ENCODE measurements around the gene FER. TPM values are rescaled to one million over a fixed set of nuclear protein-coding genes. Genes with fewer than 3 reads are reported as not detected.
"Not testable (repeated sequence)": the region's sequence is repeated elsewhere in the genome, so short reads cannot be mapped to it uniquely, and the experiment has no call there.

The FER gene
- total RNA-seq: 1 to 10 TPM; 4.0 to 5.2 TPM

DNA sequence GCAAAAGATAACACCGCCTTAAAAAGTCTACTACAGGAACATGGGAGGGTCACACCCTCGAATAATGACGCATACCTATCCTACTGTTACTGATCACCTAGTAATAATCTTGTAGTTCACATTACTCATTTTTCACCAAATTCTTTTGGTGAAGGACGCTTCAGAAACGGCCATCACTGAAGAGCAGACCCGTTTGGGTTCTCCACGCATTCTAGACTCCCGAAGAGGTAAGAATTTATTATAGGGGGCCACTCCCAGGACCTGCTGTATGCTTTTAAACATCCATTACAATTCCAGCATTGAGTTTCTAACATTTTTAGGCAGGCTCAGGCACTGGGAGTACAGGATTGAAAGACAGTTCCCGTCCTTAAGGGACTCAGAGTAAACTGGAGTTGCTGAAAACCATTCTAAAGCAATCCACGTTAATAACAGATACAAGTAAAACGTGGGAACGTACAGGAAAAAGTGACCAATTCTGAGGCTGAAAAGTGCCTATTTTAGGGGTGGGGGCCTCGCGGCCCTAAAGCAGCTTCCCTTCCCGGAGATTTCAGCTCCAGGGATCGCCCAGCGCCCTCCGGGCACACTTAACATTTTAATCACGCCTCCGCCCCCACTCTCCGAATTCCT is at the start of gene FER:
FER (plus strand) TSS at position 124 of the 627 bp plus-strand sequence. CDS start 50,286 bp downstream, outside the sequence.
- Mint-ChIP-seq H3K4me1 (peaks cover 8% of the 10 kb centered on the region), H3K27ac (peak within 1 kb of the TSS; percentile 84), H3K27me3 (peaks cover 13% of the 10 kb centered on the region), H3K36me3 (ENCODE audit: low read depth) (no peaks in the 10 kb centered on the region), H3K9me3 (no peaks in the 10 kb centered on the region), H3K4me3 (peak within 1 kb of the TSS; percentile 84)
- DNase-seq: peak; percentile 45
- ChIA-PET POLR2A (no interaction called here), CTCF (interaction anchor here (0.6 kb wide), 2 partner anchors 1022 to 1352 kb away, joined by 3 to 8 read pairs; no protein-coding TSS in a partner anchor)

DNA sequence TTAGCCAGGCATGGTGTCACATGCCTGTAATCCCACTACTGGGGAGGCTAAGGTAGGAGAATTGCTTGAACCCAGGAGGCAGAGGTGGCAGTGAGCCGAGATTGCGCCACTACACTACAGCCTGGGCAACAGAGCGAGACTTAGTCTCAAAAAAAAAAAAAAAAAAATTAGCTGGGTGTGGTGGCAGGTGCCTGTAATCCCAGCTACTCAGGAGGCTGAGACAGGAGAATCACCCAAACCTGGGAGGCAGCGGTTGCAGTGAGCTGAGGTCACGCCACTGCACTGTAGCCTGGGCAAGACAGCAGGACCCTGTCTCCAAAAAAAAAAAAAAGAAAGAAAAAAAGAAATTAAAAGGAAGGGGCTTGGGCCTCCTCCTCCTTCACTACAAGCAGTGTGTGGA is 47.3 kb upstream of the FER start:
- H3K4me3 Mint-ChIP-seq; H3K4me1 Mint-ChIP-seq; DNase-seq; H3K9me3 Mint-ChIP-seq; H3K27ac Mint-ChIP-seq; H3K36me3 Mint-ChIP-seq (ENCODE audit: low read depth); POLR2A ChIA-PET; CTCF ChIA-PET: not testable (repeated sequence)
- H3K27me3 Mint-ChIP-seq: peaks cover 12% of the 10 kb centered on the region

DNA sequence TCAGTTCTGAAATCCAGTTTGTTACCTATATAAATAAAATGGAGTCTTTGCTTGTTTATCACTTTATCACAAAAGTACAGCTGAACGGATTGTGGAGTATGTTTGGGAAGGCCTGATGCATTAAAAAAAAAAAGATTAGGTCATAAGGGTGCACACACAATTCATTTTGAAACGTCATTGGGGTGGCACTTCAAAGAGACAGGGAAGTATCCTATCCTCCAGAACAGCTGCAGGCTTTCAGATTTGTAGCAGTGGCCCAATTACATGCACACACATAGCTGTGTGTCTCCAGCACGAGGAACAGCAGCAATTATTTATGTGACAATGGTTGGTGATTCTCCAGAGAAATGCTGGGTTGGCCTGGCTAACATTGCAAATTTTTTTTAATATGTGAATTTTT is 46.8 kb upstream of the FER start:
- POLR2A ChIA-PET: no interaction called here
- no peak for DNase-seq
- no peaks in the 10 kb centered on the region for H3K9me3 Mint-ChIP-seq
- peaks cover 12% of the 10 kb centered on the region for H3K27me3 Mint-ChIP-seq
- CTCF ChIA-PET: no interaction called here
- no peaks in the 10 kb centered on the region for H3K4me1 Mint-ChIP-seq
- H3K27ac Mint-ChIP-seq: no peak overlapping the region
- H3K4me3 Mint-ChIP-seq: no peak overlapping the region
- no peaks in the 10 kb centered on the region for H3K36me3 Mint-ChIP-seq (ENCODE audit: low read depth)

DNA sequence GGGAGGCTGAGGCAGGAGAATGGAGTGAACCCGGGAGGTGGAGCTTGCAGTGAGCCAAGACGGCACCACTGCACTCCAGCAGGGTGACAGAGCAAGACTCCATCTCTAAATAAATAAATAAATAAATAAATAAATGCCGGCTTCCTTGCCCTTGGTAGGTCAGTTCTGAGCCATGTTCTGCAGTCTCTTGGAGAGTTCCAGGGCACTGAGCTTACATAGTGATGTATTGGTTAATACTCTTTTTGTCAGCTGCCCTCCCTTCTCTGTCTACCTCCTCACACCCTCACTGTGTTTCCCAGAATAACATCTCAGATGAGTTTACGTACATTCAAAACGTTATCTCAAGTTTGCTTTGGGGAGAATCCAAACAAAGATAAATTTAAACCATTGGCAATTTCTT is 45.2 kb upstream of the FER start:
- H3K4me1 Mint-ChIP-seq: no peaks in the 10 kb centered on the region
- H3K27me3 Mint-ChIP-seq: peaks cover 7% of the 10 kb centered on the region
- H3K9me3 Mint-ChIP-seq: no peaks in the 10 kb centered on the region
- H3K4me3 Mint-ChIP-seq: no peak overlapping the region
- no peak for DNase-seq
- no peak overlapping the region for H3K27ac Mint-ChIP-seq
- ChIA-PET POLR2A (interaction anchor here (0.7 kb wide), 1 partner anchor 96 kb away, joined by 4 read pairs; no protein-coding TSS in a partner anchor), CTCF (no interaction called here)
- H3K36me3 Mint-ChIP-seq (ENCODE audit: low read depth): no peaks in the 10 kb centered on the region

DNA sequence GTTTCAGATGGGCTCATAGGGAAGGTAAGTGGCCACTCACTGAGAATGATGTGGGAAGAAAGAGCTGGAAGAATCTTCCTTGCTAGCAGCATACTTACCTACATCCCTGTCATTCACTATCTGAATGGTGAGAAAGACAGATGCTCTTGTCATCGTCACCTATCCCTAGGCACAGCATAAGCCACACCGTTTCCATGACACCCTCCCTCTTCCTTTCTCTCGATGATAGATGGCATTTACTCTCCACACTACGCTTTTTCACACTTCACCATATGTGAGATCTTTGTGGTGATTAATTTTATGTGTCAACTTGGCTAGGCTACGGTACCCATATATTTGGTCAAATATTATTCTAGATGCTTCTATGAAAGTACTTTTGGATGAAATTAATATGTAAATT is 44.4 kb upstream of the FER start:
- CTCF ChIA-PET: no interaction called here

DNA sequence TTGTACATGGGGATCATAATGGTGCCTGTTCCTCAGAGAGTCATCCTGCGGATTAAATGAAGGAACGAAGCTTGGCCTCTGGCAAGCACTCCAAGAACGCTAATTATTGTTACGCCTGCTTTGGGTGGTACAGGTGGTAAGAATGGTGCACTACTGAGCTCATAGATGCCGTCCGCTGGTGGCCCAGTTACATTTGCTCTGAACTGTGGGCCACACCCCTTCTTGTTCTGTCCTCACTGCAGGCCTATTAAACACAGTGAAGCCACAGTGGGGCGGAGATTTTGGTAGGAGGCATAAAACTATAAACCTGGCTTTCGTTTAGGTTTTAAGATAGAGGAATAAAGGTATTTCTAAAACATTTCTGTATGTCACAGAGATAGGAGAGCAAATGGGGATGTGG is 40.6 kb upstream of the FER start:
- Mint-ChIP-seq H3K4me1 (no peaks in the 10 kb centered on the region), H3K27ac (no peak overlapping the region), H3K36me3 (ENCODE audit: low read depth) (no peaks in the 10 kb centered on the region), H3K9me3 (no peaks in the 10 kb centered on the region), H3K27me3 (peaks cover 7% of the 10 kb centered on the region), H3K4me3 (no peak overlapping the region)
- ChIA-PET POLR2A (no interaction called here), CTCF (no interaction called here)
- no peak for DNase-seq

More for the DNA sequence above, 44.4 kb upstream of the FER start:
- no peak overlapping the region for H3K27ac Mint-ChIP-seq
- no peaks in the 10 kb centered on the region for H3K4me1 Mint-ChIP-seq
- H3K27me3 Mint-ChIP-seq: peaks cover 5% of the 10 kb centered on the region
- no peak overlapping the region for H3K4me3 Mint-ChIP-seq
- POLR2A ChIA-PET: no interaction called here
- DNase-seq: no peak
- H3K36me3 Mint-ChIP-seq (ENCODE audit: low read depth): no peaks in the 10 kb centered on the region
- no peaks in the 10 kb centered on the region for H3K9me3 Mint-ChIP-seq

DNA sequence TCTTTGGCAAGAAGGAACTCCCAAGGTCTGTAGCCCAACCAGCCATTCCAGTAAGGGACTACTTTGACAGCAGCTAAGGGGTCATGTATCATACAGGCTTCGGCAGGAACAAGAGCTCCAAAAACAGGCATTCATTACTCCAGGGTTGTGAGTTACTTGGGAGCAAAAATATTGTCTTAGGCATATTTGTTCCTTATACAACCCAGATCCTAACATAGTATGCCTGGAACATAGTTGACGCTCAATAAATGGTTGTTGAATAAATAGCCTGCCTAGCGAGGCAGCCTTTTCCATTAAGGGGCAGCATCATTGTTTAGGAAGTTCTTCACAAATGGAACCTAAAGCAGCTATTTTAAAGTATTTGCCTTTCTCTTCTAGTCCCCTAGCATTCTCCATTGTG is 35.8 kb upstream of the FER start:
- POLR2A ChIA-PET: no interaction called here
- Mint-ChIP-seq H3K27me3 (peaks cover 16% of the 10 kb centered on the region), H3K9me3 (no peaks in the 10 kb centered on the region), H3K4me3 (no peak overlapping the region), H3K27ac (no peak overlapping the region), H3K4me1 (no peaks in the 10 kb centered on the region), H3K36me3 (ENCODE audit: low read depth) (no peaks in the 10 kb centered on the region)
- no peak for DNase-seq
- CTCF ChIA-PET: no interaction called here

DNA sequence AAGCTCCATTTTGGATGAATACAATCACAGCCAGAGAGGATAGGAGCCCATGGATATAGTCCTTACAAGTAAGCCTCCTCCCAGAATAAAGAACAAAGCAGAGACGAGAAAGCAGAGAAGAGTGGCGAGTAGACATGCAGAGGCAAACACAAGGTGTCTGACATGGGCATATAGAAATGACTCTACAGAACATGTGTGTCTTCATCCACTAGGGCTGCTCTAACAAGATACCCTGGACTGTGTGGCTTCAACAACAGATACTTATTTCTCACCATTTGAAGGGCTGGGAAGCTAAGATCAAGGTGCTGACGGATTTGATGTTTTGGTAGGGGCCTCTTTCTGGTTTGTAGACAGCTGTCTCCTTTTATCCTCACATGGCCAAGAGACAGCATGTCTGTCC is 32.3 kb upstream of the FER start:
- no peaks in the 10 kb centered on the region for H3K9me3 Mint-ChIP-seq
- no peaks in the 10 kb centered on the region for H3K36me3 Mint-ChIP-seq (ENCODE audit: low read depth)
- no peaks in the 10 kb centered on the region for H3K4me1 Mint-ChIP-seq
- DNase-seq: no peak
- ChIA-PET CTCF (no interaction called here), POLR2A (no interaction called here)
- H3K27ac Mint-ChIP-seq: no peak overlapping the region
- no peak overlapping the region for H3K4me3 Mint-ChIP-seq
- peaks cover 17% of the 10 kb centered on the region for H3K27me3 Mint-ChIP-seq

DNA sequence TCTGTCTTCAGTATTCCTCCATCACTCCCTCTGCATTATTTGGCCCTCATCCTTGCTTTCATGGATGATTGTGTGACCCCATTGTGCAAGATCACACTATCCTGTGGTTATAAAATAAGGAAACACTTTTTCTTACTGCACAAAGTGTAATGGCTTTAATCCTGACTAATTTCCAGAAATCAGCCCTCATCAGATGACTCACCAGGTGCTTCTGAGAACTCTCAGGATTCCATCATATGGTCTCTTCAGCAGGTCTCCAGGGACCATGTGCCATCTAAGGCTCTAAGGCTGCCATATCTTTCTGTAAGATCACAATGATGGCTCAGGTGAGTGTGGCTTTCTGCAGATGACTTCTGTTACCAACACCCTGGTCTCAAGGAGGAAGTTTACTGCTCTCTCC is 27.3 kb upstream of the FER start:
- H3K27me3 Mint-ChIP-seq: peaks cover 31% of the 10 kb centered on the region
- H3K4me1 Mint-ChIP-seq: no peaks in the 10 kb centered on the region
- H3K27ac Mint-ChIP-seq: no peak overlapping the region
- no peak overlapping the region for H3K4me3 Mint-ChIP-seq
- POLR2A ChIA-PET: no interaction called here
- no peak for DNase-seq
- CTCF ChIA-PET: no interaction called here
- no peaks in the 10 kb centered on the region for H3K9me3 Mint-ChIP-seq
- no peaks in the 10 kb centered on the region for H3K36me3 Mint-ChIP-seq (ENCODE audit: low read depth)

DNA sequence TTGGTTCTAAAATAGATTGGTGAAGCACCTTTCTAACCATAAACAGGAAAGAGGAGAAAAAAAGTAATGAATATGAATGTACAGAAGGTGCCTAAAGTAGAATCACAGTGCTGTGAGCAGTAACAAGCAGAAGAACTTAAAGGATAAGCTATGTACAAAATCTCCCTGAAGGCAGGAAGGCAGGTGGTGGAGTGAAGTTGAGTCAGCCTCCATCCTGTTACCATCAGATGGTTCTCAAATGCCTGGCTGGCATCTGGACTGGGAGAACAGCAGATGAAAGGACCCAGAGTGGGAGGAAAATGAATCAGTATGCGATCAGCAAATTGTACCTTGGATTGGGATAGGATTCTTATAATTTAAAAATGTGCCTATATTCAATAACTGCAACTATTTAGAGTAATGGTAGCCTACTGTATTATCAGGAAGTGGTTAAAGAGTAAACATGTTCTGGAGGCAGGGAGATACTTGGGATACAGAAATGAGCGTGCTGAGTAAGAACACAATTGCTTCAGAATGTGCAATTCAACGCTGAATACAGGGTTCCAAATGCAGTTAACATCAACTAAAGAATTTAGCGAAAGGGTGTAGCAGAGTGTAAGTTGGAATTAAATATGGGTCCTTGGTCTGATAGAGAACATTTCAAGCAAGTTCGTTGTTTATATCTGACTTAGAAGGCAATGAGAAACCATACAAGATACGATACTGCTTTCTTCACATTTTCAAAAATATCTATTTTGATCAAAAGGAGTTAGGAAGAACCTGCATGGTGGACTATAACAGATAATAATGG is 21.1 kb upstream of the FER start:
- Mint-ChIP-seq H3K4me3 (no peak overlapping the region), H3K4me1 (peaks cover 21% of the 10 kb centered on the region), H3K9me3 (no peaks in the 10 kb centered on the region), H3K36me3 (ENCODE audit: low read depth) (no peaks in the 10 kb centered on the region), H3K27me3 (peaks cover 65% of the 10 kb centered on the region), H3K27ac (no peak overlapping the region)
- ChIA-PET POLR2A (no interaction called here), CTCF (interaction anchor here (1.3 kb wide), 1 partner anchor 8 kb away, joined by 5 read pairs; no protein-coding TSS in a partner anchor)
- no peak for DNase-seq

DNA sequence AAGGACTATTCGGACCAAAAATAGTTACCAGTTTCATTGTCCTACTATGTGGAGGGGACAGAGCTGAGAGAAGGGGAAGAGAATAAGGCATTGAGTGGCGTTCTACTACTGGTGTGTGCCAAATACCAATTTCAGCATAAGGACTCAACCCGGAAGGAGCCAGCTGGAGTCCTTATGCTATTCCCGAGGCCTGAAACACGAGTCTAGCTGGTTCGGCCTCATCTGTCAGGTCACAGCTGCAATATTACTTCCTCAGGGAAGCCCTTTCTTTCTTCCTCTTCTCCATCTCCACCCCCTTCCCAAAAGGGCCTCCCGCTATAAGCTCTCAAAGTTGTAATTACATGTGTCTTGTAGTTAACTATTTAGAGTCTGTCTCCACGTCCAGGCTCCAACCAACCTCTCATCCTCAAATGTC is 20.5 kb upstream of the FER start:
- DNase-seq: no peak
- ChIA-PET POLR2A (no interaction called here), CTCF (interaction anchor here (1.3 kb wide), 1 partner anchor 9 kb away, joined by 5 read pairs; no protein-coding TSS in a partner anchor)
- H3K27me3 Mint-ChIP-seq: peaks cover 63% of the 10 kb centered on the region
- no peak overlapping the region for H3K27ac Mint-ChIP-seq
- H3K4me3 Mint-ChIP-seq: peak overlapping the region; percentile 65
- H3K36me3 Mint-ChIP-seq (ENCODE audit: low read depth): no peaks in the 10 kb centered on the region
- peaks cover 21% of the 10 kb centered on the region for H3K4me1 Mint-ChIP-seq
- no peaks in the 10 kb centered on the region for H3K9me3 Mint-ChIP-seq

DNA sequence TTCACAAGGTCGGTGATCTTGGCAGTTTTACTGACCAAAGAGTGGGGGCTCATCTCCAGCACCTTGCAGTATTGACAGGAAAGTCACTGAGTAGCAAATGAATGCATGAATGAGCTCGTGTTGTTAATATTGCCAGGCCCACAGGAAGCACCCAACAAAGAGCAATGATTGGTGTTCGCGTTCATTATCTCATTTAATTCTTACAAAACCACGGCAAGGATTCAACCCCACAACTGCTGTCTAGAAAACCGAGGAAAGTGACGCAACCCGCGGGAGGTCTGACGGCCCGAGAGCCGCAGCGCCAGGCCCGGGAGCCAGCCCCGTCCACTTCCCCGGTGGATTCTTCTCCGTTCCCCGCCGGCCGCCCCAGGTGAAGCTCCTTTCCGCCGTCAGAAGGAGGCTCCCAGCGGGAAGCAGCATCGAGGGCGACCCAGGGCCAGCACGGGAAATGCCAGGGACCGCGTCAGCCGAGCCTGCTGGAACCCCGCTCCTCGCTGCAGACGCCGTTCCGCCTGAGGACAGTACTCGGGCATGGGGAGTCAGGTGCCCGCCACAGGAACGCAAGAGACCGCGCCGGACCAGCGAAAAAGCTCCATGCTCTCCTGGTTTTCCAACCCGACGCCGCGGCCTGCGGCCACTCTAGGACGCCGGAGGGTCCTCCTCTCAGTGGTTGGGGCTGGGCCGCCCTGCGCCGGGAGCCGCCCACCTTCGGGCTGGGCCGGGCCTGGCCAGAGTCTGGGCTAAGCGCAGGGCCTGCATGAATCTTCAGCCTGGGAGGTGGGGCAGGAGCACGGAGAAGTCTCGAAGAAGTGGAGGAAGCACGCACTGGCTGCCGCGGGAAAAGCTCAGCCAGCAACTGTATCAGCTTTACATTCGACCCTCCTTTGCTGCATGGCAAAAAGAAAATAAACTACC is 19.8 kb upstream of the FER start:
- POLR2A ChIA-PET: no interaction called here
- H3K4me1 Mint-ChIP-seq: peaks cover 21% of the 10 kb centered on the region
- no peaks in the 10 kb centered on the region for H3K36me3 Mint-ChIP-seq (ENCODE audit: low read depth)
- no peak overlapping the region for H3K27ac Mint-ChIP-seq
- peak; percentile 18 for DNase-seq
- H3K4me3 Mint-ChIP-seq: peak overlapping the region; percentile 65
- peaks cover 69% of the 10 kb centered on the region for H3K27me3 Mint-ChIP-seq
- no peaks in the 10 kb centered on the region for H3K9me3 Mint-ChIP-seq
- CTCF ChIA-PET: interaction anchor here (0.7 to 1.3 kb wide), 2 partner anchors 9 to 496 kb away, joined by 3 to 5 read pairs; no protein-coding TSS in a partner anchor
